HepG2 (cell line): ENCODE data around the gene DNAJC5. TPM values are rescaled to one million over a fixed set of nuclear protein-coding genes. Genes with fewer than 3 reads are reported as not detected.

Experiments
- ARNT ChIP-seq: fragments of 450-650 bp; IDR thresholded peaks from 2 replicates; pipeline ENCODE4 v1.6.1; 2017
- CSRNP1 ChIP-seq: sonication (generic); formaldehyde crosslinking; IDR thresholded peaks from 2 replicates; pipeline ENCODE4 v1.8.1; 2023; ENCODE audit warnings: mild to moderate bottlenecking, missing genetic modification reagents
- FOXO4 ChIP-seq: sonication (generic); formaldehyde crosslinking; conservative IDR thresholded peaks from 2 replicates; pipeline ENCODE4 v1.8.1; 2023; ENCODE audit warnings: missing genetic modification reagents
- GPN1 ChIP-seq: sonication (generic); formaldehyde crosslinking; IDR thresholded peaks from 2 replicates; pipeline ENCODE4 v1.5.1; 2020; ENCODE audit warnings: missing genetic modification reagents, borderline replicate concordance
- HNRNPK ChIP-seq: fragments of 200-400 bp; formaldehyde crosslinking; IDR thresholded peaks from 2 replicates; pipeline ENCODE4 v1.6.1; 2018; ENCODE audit warnings: low read length, low read depth, moderate library complexity, mild to moderate bottlenecking; ENCODE audit not compliant: poor library complexity, severe bottlenecking
- KDM3A ChIP-seq: IDR thresholded peaks from 2 replicates; pipeline ENCODE4 v1.6.1; 2018; ENCODE audit warnings: low read depth, missing compliant biosample characterization
- KLF16 ChIP-seq, 2 experiments: sonication (generic) in 1 of 2; formaldehyde crosslinking in 1 of 2; IDR thresholded peaks; 2 replicates each; pipeline versions ENCODE4 v1.6.1 to v1.8.0; 2016 to 2023; ENCODE audit warnings: missing genetic modification reagents in 2 of 2, missing compliant biosample characterization in 1 of 2
- MIER3 ChIP-seq: IDR thresholded peaks from 2 replicates; pipeline ENCODE4 v1.6.1; 2016; ENCODE audit warnings: missing compliant biosample characterization, borderline replicate concordance
- NRL ChIP-seq: sonication (generic); formaldehyde crosslinking; IDR thresholded peaks from 2 replicates; pipeline ENCODE4 v1.5.0; 2020; ENCODE audit warnings: missing genetic modification reagents, mild to moderate bottlenecking, moderate library complexity, borderline replicate concordance
- RNF219 ChIP-seq: sonication (generic); formaldehyde crosslinking; IDR thresholded peaks from 2 replicates; pipeline ENCODE4 v1.5.0; 2020; ENCODE audit warnings: mild to moderate bottlenecking, missing genetic modification reagents
- SAFB2 ChIP-seq: sonication (generic); formaldehyde crosslinking; IDR thresholded peaks from 2 replicates; pipeline ENCODE4 v1.5.1; 2020; ENCODE audit warnings: missing genetic modification reagents, low read depth, mild to moderate bottlenecking, borderline replicate concordance
- TOE1 ChIP-seq: sonication (generic); formaldehyde crosslinking; IDR thresholded peaks from 2 replicates; pipeline ENCODE4 v1.4.0; 2020; ENCODE audit warnings: mild to moderate bottlenecking, missing genetic modification reagents
- ZBTB10 ChIP-seq: sonication (generic); formaldehyde crosslinking; IDR thresholded peaks from 2 replicates; pipeline ENCODE4 v1.4.0; 2020; ENCODE audit warnings: missing genetic modification reagents, borderline replicate concordance
- ZNF17 ChIP-seq: sonication (generic); formaldehyde crosslinking; IDR thresholded peaks from 2 replicates; pipeline ENCODE4 v1.5.0; 2020; ENCODE audit warnings: mild to moderate bottlenecking, missing genetic modification reagents
- ZNF18 ChIP-seq: sonication (generic); formaldehyde crosslinking; IDR thresholded peaks from 2 replicates; pipeline ENCODE4 v1.8.0; 2022; ENCODE audit warnings: mild to moderate bottlenecking, missing genetic modification reagents; ENCODE audit not compliant: insufficient replicate concordance
- ZNF20 ChIP-seq: sonication (generic); formaldehyde crosslinking; IDR thresholded peaks from 2 replicates; pipeline ENCODE4 v1.4.0; 2020; ENCODE audit warnings: mild to moderate bottlenecking, moderate library complexity, missing genetic modification reagents
- ZNF256 ChIP-seq: sonication (generic); formaldehyde crosslinking; conservative IDR thresholded peaks from 2 replicates; pipeline ENCODE4 v1.4.0; 2020; ENCODE audit warnings: missing genetic modification reagents
- ZNF841 ChIP-seq: sonication (generic); formaldehyde crosslinking; IDR thresholded peaks from 2 replicates; pipeline ENCODE4 v1.8.1; 2023; ENCODE audit warnings: missing genetic modification reagents, borderline replicate concordance
- polyA plus RNA-seq, 8 experiments: library from polyadenylated mRNA; depleted of rRNA in 3 of 8; stranded (reverse) in 7 of 8; unstranded in 1 of 8; fragments of >200 nt; fragmentation: Illumina TruSeq in 4 of 8; extraction: Trizol in 4 of 8; gene quantifications; 2 replicates each; pipeline versions ENCODE4 v1.2.1 to v1.2.3, GENCODE V29; 2011 to 2016; ENCODE audit warnings: low read depth in 4 of 8, missing spikeins in 1 of 8, mixed read lengths in 1 of 8; ENCODE audit not compliant: insufficient read depth in 1 of 8
- total RNA-seq, 5 experiments: library from RNA; depleted of rRNA; stranded (reverse); fragments of >200 nt; fragmentation: Illumina TruSeq; extraction: Trizol; gene quantifications; 2 replicates each; pipeline ENCODE4 v1.2.3, GENCODE V29; 2016; ENCODE audit warnings: low read depth in 1 of 5

DNAJC5 gene
- total and polyA plus RNA-seq, 2 of the 13 experiments (the other 11 are each of a cell fraction or from before 2014, with no cell fraction given) = 42.8 to 64.5 TPM

GRCh38 chr20:63848003-63848911 lies 46.7 kb upstream of the DNAJC5 start (continued):
- peak in 1 of 2 experiments; percentile 81; a peak in 1 of 4 replicates for TF ChIP-seq KLF16 (CRISPR knock-in tag; IDR thresholded peaks at IDR 0.05)
- TF ChIP-seq HNRNPK = no peak
- TF ChIP-seq GPN1 = no peak
- TF ChIP-seq KDM3A (CRISPR knock-in tag) = no peak; the same call in 1 of the 2 replicates
- TF ChIP-seq RNF219 (CRISPR knock-in tag) = no peak
- no peak; the same call in 1 of the 2 replicates for TF ChIP-seq ZBTB10 (CRISPR knock-in tag)
- TF ChIP-seq NRL (CRISPR knock-in tag) = no peak
- TF ChIP-seq ARNT = no peak
- no peak for TF ChIP-seq SAFB2 (CRISPR knock-in tag)
- TF ChIP-seq ZNF841 = no peak
- no peak for TF ChIP-seq FOXO4 (CRISPR knock-in tag)
- no peak for TF ChIP-seq ZNF17 (CRISPR knock-in tag)
- TF ChIP-seq TOE1 (CRISPR knock-in tag) = no peak
- TF ChIP-seq CSRNP1 (CRISPR knock-in tag) = no peak; the same call in 1 of the 2 replicates
- TF ChIP-seq ZNF256 = no peak
- no peak for TF ChIP-seq ZNF20 (CRISPR knock-in tag)
- no peak for TF ChIP-seq ZNF18 (CRISPR knock-in tag)
- TF ChIP-seq MIER3 (CRISPR knock-in tag) = no peak
